Nephron progenitor cell (in vitro differentiated cells): ENCODE results near the gene GAB3.
"Not testable (repeated sequence)": the region's sequence is repeated elsewhere in the genome, so short reads cannot be mapped to it uniquely, and the experiment has no call there.

Source experiments
- DNase-seq: peaks from one replicate; pipeline ENCODE4 v3.0.0; 2021
- H3K27ac Mint-ChIP-seq: 2 replicates; pipeline ENCODE4 v1.8.0; 2021; ENCODE audit warnings: mild to moderate bottlenecking, moderate library complexity, mixed read lengths
- H3K27me3 Mint-ChIP-seq: 2 replicates; pipeline ENCODE4 v1.8.0; 2021; ENCODE audit warnings: mild to moderate bottlenecking, low read depth, mixed read lengths; ENCODE audit not compliant: poor library complexity
- H3K36me3 Mint-ChIP-seq: 2 replicates; pipeline ENCODE4 v1.8.0; 2021; ENCODE audit warnings: low read depth, mixed read lengths
- H3K4me1 Mint-ChIP-seq: 2 replicates; pipeline ENCODE4 v1.8.0; 2021; ENCODE audit warnings: mixed read lengths
- H3K4me3 Mint-ChIP-seq: 2 replicates; pipeline ENCODE4 v1.8.0; 2021; ENCODE audit warnings: mild to moderate bottlenecking, moderate library complexity, mixed read lengths
- H3K9me3 Mint-ChIP-seq: 2 replicates; pipeline ENCODE4 v1.8.0; 2021; ENCODE audit warnings: mild to moderate bottlenecking, moderate library complexity, mixed read lengths
- CTCF ChIP-seq: fragments of 200-600 bp; sonication (generic); IDR thresholded peaks from 2 replicates; pipeline ENCODE4 v1.5.0; 2021; ENCODE audit warnings: antibody characterized with exemption

Gene GAB3

DNA sequence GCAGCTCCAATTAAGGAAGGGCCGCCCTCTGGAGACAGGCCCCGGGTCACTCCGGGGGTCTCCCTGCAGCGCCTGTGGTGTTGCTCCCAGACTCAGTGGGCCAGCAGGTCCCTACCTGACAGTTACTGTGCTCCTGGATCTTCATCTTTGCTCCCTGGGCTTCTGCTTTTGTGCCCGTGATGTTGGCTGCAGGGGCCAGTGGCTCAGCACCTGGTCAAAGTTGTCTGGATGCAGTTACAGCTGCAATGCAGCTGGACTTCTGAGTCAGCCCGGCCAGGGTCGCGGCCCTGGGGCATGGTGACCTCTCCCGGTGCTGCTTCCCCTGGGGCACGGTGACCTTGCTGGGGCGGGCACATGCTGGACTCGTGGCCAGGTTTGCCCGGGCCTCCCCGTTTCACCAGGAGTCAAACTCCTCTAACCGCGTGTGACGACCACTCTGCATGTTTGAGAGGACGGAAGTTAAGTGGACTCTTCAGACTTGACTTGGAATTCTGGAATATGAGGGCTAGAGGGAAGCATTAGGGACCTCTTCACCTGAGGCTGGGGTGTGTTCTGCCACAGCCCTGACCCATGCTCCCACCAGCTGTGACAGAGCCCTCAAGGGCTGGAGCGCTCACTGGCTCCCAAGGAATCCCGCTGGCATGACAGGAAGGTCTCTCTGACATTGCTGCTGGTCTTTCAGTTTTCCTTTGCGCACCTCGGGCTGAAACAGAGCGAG lies 101.2 kb downstream of the GAB3 start:
- peaks cover 29% of the 10 kb centered on the region for H3K9me3 Mint-ChIP-seq
- no peak for DNase-seq
- no peaks in the 10 kb centered on the region for H3K36me3 Mint-ChIP-seq
- H3K4me1 Mint-ChIP-seq: peaks cover 12% of the 10 kb centered on the region
- no peaks in the 10 kb centered on the region for H3K27me3 Mint-ChIP-seq
- TF ChIP-seq CTCF: no peak
- H3K4me3 Mint-ChIP-seq: no peak overlapping the region
- no peak overlapping the region for H3K27ac Mint-ChIP-seq

- peaks cover 23% of the 10 kb centered on the region for H3K9me3 Mint-ChIP-seq
- no peak for TF ChIP-seq CTCF
- no peaks in the 10 kb centered on the region for H3K36me3 Mint-ChIP-seq
- peak overlapping the region; percentile 92 for H3K27ac Mint-ChIP-seq
- no peak for DNase-seq
- peaks cover 12% of the 10 kb centered on the region for H3K4me1 Mint-ChIP-seq
- no peaks in the 10 kb centered on the region for H3K27me3 Mint-ChIP-seq
- no peak overlapping the region for H3K4me3 Mint-ChIP-seq
These were observed 101.9 kb downstream of the GAB3 start for GRCh38 chrX:154648931-154649330.

GRCh38 chrX:154645745-154646378 lies 105.0 kb downstream of the GAB3 start:
- Mint-ChIP-seq H3K4me1 (peaks cover 12% of the 10 kb centered on the region), H3K9me3 (peaks cover 17% of the 10 kb centered on the region)
- not testable (repeated sequence) for H3K36me3 Mint-ChIP-seq, H3K27me3 Mint-ChIP-seq, DNase-seq, H3K4me3 Mint-ChIP-seq, H3K27ac Mint-ChIP-seq

GRCh38 chrX:154643708-154644107 lies 107.2 kb downstream of the GAB3 start:
- not testable (repeated sequence) for H3K27ac Mint-ChIP-seq, H3K9me3 Mint-ChIP-seq, H3K4me3 Mint-ChIP-seq, H3K27me3 Mint-ChIP-seq, H3K36me3 Mint-ChIP-seq, H3K4me1 Mint-ChIP-seq, DNase-seq

DNA sequence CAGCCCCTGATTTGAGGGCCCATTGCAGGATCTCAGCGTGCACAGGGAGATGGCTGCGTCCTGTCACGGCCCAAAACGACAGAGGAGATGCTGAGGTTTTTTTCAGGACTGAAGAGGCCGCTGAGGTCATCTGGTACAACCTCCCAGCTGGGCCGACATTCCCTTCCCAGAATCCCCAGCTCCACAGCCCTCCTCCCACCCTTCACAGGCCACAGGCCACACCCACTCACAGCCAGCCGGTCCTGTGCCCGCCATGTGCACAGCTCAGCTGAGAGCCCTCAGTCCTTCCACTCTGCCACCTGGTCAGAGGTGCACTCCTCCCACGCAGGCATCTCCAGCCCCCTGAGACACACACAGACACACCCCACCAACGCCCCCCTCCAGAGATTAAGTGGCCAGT lies 109.1 kb downstream of the GAB3 start:
- not testable (repeated sequence) for DNase-seq, H3K4me1 Mint-ChIP-seq, H3K9me3 Mint-ChIP-seq, H3K27me3 Mint-ChIP-seq, H3K36me3 Mint-ChIP-seq, H3K4me3 Mint-ChIP-seq, H3K27ac Mint-ChIP-seq

- H3K27ac Mint-ChIP-seq, H3K36me3 Mint-ChIP-seq, DNase-seq, H3K27me3 Mint-ChIP-seq, H3K9me3 Mint-ChIP-seq, H3K4me3 Mint-ChIP-seq, H3K4me1 Mint-ChIP-seq: not testable (repeated sequence)
These were observed 117.2 kb downstream of the GAB3 start for GRCh38 chrX:154633661-154634060.

- not testable (repeated sequence) for H3K4me1 Mint-ChIP-seq, H3K9me3 Mint-ChIP-seq, H3K36me3 Mint-ChIP-seq, H3K4me3 Mint-ChIP-seq, H3K27ac Mint-ChIP-seq, DNase-seq, H3K27me3 Mint-ChIP-seq
These were observed 119.9 kb downstream of the GAB3 start for GRCh38 chrX:154630949-154631348.

DNA sequence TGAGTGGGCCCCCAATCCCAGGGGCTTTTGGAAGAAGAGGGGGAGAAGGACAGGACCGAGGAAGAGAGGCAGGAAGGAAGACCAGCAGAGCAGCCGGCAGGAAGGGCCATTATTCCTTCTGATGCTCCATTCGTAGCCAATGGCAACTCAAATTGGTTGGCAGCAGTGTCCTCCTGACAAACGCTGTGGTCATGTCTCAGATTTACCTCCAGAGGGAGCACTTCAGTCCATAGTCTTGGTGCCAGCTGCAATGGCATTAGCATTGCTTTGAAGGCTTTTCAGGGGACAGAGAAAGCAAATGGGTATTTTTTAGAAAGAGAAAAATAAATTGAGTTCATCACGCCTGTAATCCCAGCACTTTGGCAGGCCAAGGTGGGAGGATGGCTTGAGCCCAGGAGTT lies 121.9 kb downstream of the GAB3 start:
- H3K27me3 Mint-ChIP-seq, H3K4me1 Mint-ChIP-seq, H3K9me3 Mint-ChIP-seq: not testable (repeated sequence)

More for the DNA sequence above, 121.9 kb downstream of the GAB3 start:
- not testable (repeated sequence) for H3K36me3 Mint-ChIP-seq, H3K4me3 Mint-ChIP-seq, DNase-seq, H3K27ac Mint-ChIP-seq
